Right ventricle myocardium inferior (tissue), 1 donor: Measurements from ENCODE around the gene DYNC1I1. TPM values are rescaled to one million over a fixed set of nuclear protein-coding genes. Genes with fewer than 3 reads are reported as not detected.

ENCODE experiments used
- ATAC-seq: fragments of 200-7000 bp; cut with Tn5 transposase; one replicate; pipeline ENCODE4 v1.9.1; 2020; ENCODE audit warnings: mild to moderate bottlenecking, moderate library complexity
- DNase-seq: peaks from one replicate; pipeline ENCODE4 v3.0.0; 2021; ENCODE audit errors: missing footprints
- intact Hi-C: fragments of 100-400 bp; cut with DNase I; formaldehyde crosslinking; loops from one replicate; pipeline ENCODE4 v1.11.0; 2022
- total RNA-seq: library from RNA; stranded (reverse); fragmentation: NEBNext Ultra II Directional; extraction: Animal tissue kit (Norgen Biotek cat#: 25700); gene quantifications from one replicate; pipeline ENCODE4 v1.2.1, GENCODE V29; 2021
- donor health status: DM: no; HTN: yes; CAD: no; lungs with severe emphysema.

Gene DYNC1I1
- total RNA-seq, 1 donor from 2014 or later: 30.7 TPM

- ATAC-seq: no peak
- DNase-seq: no peak
- intact Hi-C loops: no loop called here
These were observed 56.8 kb downstream of the DYNC1I1 start for GRCh38 chr7:95828824-95829790.

GRCh38 chr7:95840953-95841950 is 68.9 kb downstream of the DYNC1I1 start:
- DNase-seq: no peak
- intact Hi-C loops: no loop called here
- no peak for ATAC-seq

- intact Hi-C loops: no loop called here
- ATAC-seq: no peak
These were observed 70.9 kb downstream of the DYNC1I1 start for GRCh38 chr7:95843286-95843685.

GRCh38 chr7:95845007-95845406 is 72.7 kb downstream of the DYNC1I1 start:
- DNase-seq (no peak), ATAC-seq (no peak)
- intact Hi-C loops: no loop called here

More at GRCh38 chr7:95843286-95843685, 70.9 kb downstream of the DYNC1I1 start:
- no peak for DNase-seq

- ATAC-seq: no peak
- intact Hi-C loops: no loop called here
- no peak for DNase-seq
These were observed 74.7 kb downstream of the DYNC1I1 start for GRCh38 chr7:95847061-95847460.

- ATAC-seq (no peak), DNase-seq (no peak)
- intact Hi-C loops: no loop called here
These were observed 87.1 kb downstream of the DYNC1I1 start for GRCh38 chr7:95859429-95859828.

- intact Hi-C loops: no loop called here
- no peak for DNase-seq
These were observed 88.7 kb downstream of the DYNC1I1 start for GRCh38 chr7:95861041-95861440.

GRCh38 chr7:95863623-95864022 is 91.3 kb downstream of the DYNC1I1 start:
- no peak for DNase-seq
- ATAC-seq: no peak
- intact Hi-C loops: no loop called here

More at GRCh38 chr7:95861041-95861440, 88.7 kb downstream of the DYNC1I1 start:
- no peak for ATAC-seq

- intact Hi-C loops: no loop called here
- ATAC-seq (no peak), DNase-seq (no peak)
These were observed 93.5 kb downstream of the DYNC1I1 start for GRCh38 chr7:95865716-95866371.

GRCh38 chr7:95867309-95867708 is 95.0 kb downstream of the DYNC1I1 start:
- intact Hi-C loops: no loop called here
- DNase-seq: no peak
- ATAC-seq: no peak

- DNase-seq (no peak), ATAC-seq (no peak)
- intact Hi-C loops: loop anchor here (1.0 kb wide), 1 partner anchor 148 kb away; no protein-coding TSS in a partner anchor
These were observed 98.9 kb downstream of the DYNC1I1 start for GRCh38 chr7:95871075-95871848.

- ATAC-seq (no peak), DNase-seq (peak; percentile 60)
- intact Hi-C loops: loop anchor here (1.0 kb wide), 1 partner anchor 149 kb away; no protein-coding TSS in a partner anchor
These were observed 99.5 kb downstream of the DYNC1I1 start for GRCh38 chr7:95871896-95872295.

GRCh38 chr7:95874129-95874528 is 101.8 kb downstream of the DYNC1I1 start:
- DNase-seq: no peak
- intact Hi-C loops: no loop called here
- no peak for ATAC-seq

GRCh38 chr7:95874541-95875265 is 102.3 kb downstream of the DYNC1I1 start:
- DNase-seq: no peak
- intact Hi-C loops: no loop called here
- no peak for ATAC-seq

GRCh38 chr7:95875519-95875918 is 103.2 kb downstream of the DYNC1I1 start:
- intact Hi-C loops: no loop called here
- DNase-seq (no peak), ATAC-seq (no peak)

GRCh38 chr7:95878677-95879076 is 106.3 kb downstream of the DYNC1I1 start:
- ATAC-seq (no peak), DNase-seq (no peak)
- intact Hi-C loops: no loop called here

- intact Hi-C loops: no loop called here
- ATAC-seq (no peak), DNase-seq (no peak)
These were observed 109.2 kb downstream of the DYNC1I1 start for GRCh38 chr7:95881597-95881996.
